HepG2 (cell line): Measurements from ENCODE around the gene SLC4A5. TPM values are rescaled to one million over a fixed set of nuclear protein-coding genes. Genes with fewer than 3 reads are reported as not detected.

ENCODE experiments used
- CBFB ChIP-seq: sonication (generic); formaldehyde crosslinking; IDR thresholded peaks from 2 replicates; pipeline ENCODE4 v1.4.0; 2020; ENCODE audit warnings: missing genetic modification reagents
- CBX2 ChIP-seq, 2 experiments: fragments of 200-600 bp in 1 of 2; sonication (generic); formaldehyde crosslinking in 1 of 2; IDR thresholded peaks; 2 replicates each; pipeline versions ENCODE4 v1.7.0 to v1.8.1; 2018 to 2022; ENCODE audit warnings: low read depth in 2 of 2, low read length in 1 of 2, mild to moderate bottlenecking in 1 of 2, missing genetic modification reagents in 1 of 2
- EEA1 ChIP-seq: sonication (generic); formaldehyde crosslinking; IDR thresholded peaks from 2 replicates; pipeline ENCODE4 v1.5.1; 2020; ENCODE audit warnings: mild to moderate bottlenecking, missing genetic modification reagents, borderline replicate concordance
- ETS1 ChIP-seq: sonication (generic); formaldehyde crosslinking; IDR thresholded peaks from 2 replicates; pipeline ENCODE4 v1.4.0; 2020; ENCODE audit warnings: missing genetic modification reagents
- GRHL1 ChIP-seq: sonication (generic); formaldehyde crosslinking; conservative IDR thresholded peaks from 2 replicates; pipeline ENCODE4 v1.8.0; 2022; ENCODE audit warnings: missing genetic modification reagents
- PRDM15 ChIP-seq: sonication (generic); formaldehyde crosslinking; IDR thresholded peaks from 2 replicates; pipeline ENCODE4 v1.4.0; 2020; ENCODE audit warnings: missing genetic modification reagents
- REPIN1 ChIP-seq: sonication (generic); formaldehyde crosslinking; IDR thresholded peaks from 2 replicates; pipeline ENCODE4 v1.8.0; 2022; ENCODE audit warnings: missing genetic modification reagents, low read depth, mild to moderate bottlenecking, borderline replicate concordance
- SATB2 ChIP-seq: sonication (generic); formaldehyde crosslinking; IDR thresholded peaks from 2 replicates; pipeline ENCODE4 v1.5.0; 2020; ENCODE audit warnings: missing genetic modification reagents
- SMAD3 ChIP-seq: sonication (generic); formaldehyde crosslinking; IDR thresholded peaks from 2 replicates; pipeline ENCODE4 v1.4.0; 2020; ENCODE audit warnings: missing genetic modification reagents
- SYNCRIP ChIP-seq: fragments of 200-400 bp; formaldehyde crosslinking; IDR thresholded peaks from 2 replicates; pipeline ENCODE4 v1.6.1; 2018; ENCODE audit warnings: mild to moderate bottlenecking, low read depth, low read length; ENCODE audit not compliant: insufficient read depth
- ZKSCAN5 ChIP-seq: sonication (generic); formaldehyde crosslinking; IDR thresholded peaks from 2 replicates; pipeline ENCODE4 v1.5.1; 2020; ENCODE audit warnings: mild to moderate bottlenecking, missing genetic modification reagents
- ZNF609 ChIP-seq: sonication (generic); formaldehyde crosslinking; IDR thresholded peaks from 2 replicates; pipeline ENCODE4 v1.4.0; 2020; ENCODE audit warnings: mild to moderate bottlenecking, missing genetic modification reagents, borderline replicate concordance
- ZNF770 ChIP-seq: sonication (generic); formaldehyde crosslinking; IDR thresholded peaks from 2 replicates; pipeline ENCODE4 v1.5.0; 2020; ENCODE audit warnings: mild to moderate bottlenecking, missing genetic modification reagents
- polyA plus RNA-seq, 8 experiments: library from polyadenylated mRNA; depleted of rRNA in 3 of 8; stranded (reverse) in 7 of 8; unstranded in 1 of 8; fragments of >200 nt; fragmentation: Illumina TruSeq in 4 of 8; extraction: Trizol in 4 of 8; gene quantifications; 2 replicates each; pipeline versions ENCODE4 v1.2.1 to v1.2.3, GENCODE V29; 2011 to 2016; ENCODE audit warnings: low read depth in 4 of 8, missing spikeins in 1 of 8, mixed read lengths in 1 of 8; ENCODE audit not compliant: insufficient read depth in 1 of 8
- total RNA-seq, 5 experiments: library from RNA; depleted of rRNA; stranded (reverse); fragments of >200 nt; fragmentation: Illumina TruSeq; extraction: Trizol; gene quantifications; 2 replicates each; pipeline ENCODE4 v1.2.3, GENCODE V29; 2016; ENCODE audit warnings: low read depth in 1 of 5

The SLC4A5 gene
- total and polyA plus RNA-seq, 2 of the 13 experiments (the other 11 are each of a cell fraction or from before 2014, with no cell fraction given) = 0.50 TPM; not detected in 1

- TF ChIP-seq PRDM15 (peak; percentile 47; the same call in 1 of the 2 replicates), CBFB (peak; percentile 82), ETS1 (no peak), ZNF770 (CRISPR knock-in tag) (no peak), ZNF609 (CRISPR knock-in tag) (peak; percentile 47), GRHL1 (CRISPR knock-in tag) (no peak; the same call in 1 of the 2 replicates), SATB2 (CRISPR knock-in tag) (peak; percentile 60), REPIN1 (CRISPR knock-in tag) (peak; percentile 66), ZKSCAN5 (CRISPR knock-in tag) (0 out of 2 replicates have a peak, but pooled peaks have one; percentile 42), SMAD3 (CRISPR knock-in tag) (peak; percentile 77), SYNCRIP (no peak), CBX2 (IDR thresholded peaks at IDR 0.05; ENCODE audit: low read depth, low read length) (no peak), CBX2 (CRISPR knock-in tag; IDR thresholded peaks at IDR 0.05; ENCODE audit: low read depth) (no peak), EEA1 (peak; percentile 90)
Measured at GRCh38 chr2:74198461-74199274, 144.5 kb downstream of the SLC4A5 start, which contains the start of gene MTHFD2 (continued).
